ENCODE results near the gene SYNE1. TPM values are rescaled to one million over a fixed set of nuclear protein-coding genes. Genes with fewer than 3 reads are reported as not detected.

SYNE1 gene
- total RNA-seq, 1 donor: 101 TPM

DNA sequence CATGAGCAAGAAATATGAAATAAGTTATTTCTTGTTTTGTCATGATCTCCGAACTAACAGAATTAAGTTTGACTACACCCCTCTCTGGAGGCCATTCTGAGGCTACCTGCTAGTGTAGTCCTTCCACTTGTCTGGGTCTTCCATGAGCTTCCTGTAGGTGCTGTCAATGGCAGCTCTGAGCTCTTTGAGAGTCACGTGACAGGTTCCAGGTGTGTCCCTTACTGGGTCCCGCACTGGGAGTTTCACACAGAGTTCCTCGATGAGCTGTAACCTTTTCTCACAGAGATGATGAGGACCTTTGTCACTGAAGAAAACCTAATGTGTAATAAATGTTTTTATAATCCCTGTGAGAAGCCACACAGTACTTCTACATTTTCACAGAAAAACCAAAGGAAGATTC, 186.6 kb downstream of the SYNE1 start:
- TF ChIP-seq, protein P1, sequence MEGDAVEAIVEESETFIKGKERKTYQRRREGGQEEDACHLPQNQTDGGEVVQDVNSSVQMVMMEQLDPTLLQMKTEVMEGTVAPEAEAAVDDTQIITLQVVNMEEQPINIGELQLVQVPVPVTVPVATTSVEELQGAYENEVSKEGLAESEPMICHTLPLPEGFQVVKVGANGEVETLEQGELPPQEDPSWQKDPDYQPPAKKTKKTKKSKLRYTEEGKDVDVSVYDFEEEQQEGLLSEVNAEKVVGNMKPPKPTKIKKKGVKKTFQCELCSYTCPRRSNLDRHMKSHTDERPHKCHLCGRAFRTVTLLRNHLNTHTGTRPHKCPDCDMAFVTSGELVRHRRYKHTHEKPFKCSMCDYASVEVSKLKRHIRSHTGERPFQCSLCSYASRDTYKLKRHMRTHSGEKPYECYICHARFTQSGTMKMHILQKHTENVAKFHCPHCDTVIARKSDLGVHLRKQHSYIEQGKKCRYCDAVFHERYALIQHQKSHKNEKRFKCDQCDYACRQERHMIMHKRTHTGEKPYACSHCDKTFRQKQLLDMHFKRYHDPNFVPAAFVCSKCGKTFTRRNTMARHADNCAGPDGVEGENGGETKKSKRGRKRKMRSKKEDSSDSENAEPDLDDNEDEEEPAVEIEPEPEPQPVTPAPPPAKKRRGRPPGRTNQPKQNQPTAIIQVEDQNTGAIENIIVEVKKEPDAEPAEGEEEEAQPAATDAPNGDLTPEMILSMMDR (IDR thresholded peaks at IDR 0.05; ENCODE audit: insufficient read depth, low read depth, low read length): no peak
- no peak for DNase-seq (ENCODE audit: low read depth)
- no peak overlapping the region for H3K4me3 ChIP-seq (ENCODE audit: low read depth, low read length)

DNA sequence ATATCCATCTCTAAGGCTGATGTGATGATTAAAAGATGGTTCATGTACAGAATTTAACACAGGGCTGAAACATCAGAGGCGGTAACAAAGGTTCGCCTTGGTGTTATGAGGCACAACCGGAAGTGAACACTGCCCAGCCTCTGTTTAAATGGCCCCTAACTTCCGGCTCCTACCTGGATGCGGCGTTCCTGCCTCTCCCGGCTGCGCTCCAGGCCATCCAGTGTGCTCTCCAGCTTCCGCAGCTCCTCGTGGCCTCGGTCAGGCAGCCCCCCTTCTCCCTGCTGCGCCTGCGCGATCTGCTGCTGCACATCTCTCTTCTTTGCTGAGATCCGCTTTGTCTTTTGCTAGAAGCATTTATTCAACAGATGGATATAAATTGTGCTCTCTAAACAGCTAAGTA, 195.3 kb downstream of the SYNE1 start:
- H3K4me3 ChIP-seq (ENCODE audit: low read depth, low read length): no peak overlapping the region
- TF ChIP-seq, protein P1 (IDR thresholded peaks at IDR 0.05; ENCODE audit: insufficient read depth, low read depth, low read length): no peak
- no peak for DNase-seq (ENCODE audit: low read depth)

DNA sequence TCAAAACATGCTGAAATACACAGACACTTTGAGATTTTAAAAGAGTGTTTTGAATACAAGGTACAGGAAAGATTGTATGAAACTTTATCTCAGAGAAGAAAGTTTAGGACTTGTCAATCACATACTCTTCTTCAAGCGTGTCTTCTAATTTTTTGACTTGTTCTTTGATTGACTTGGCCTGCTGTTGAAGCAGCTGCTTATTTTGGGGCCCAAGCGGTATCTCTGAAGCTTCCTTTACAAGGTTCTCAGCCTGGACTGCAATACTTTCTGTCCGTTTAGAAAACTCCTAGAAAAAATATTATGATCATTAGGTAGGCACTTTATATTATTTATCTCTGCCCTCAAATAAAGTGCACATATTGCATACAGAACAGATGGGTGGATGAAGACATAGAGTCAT, 201.3 kb downstream of the SYNE1 start:
- TF ChIP-seq, protein P1 (IDR thresholded peaks at IDR 0.05; ENCODE audit: insufficient read depth, low read depth, low read length): no peak
- H3K4me3 ChIP-seq (ENCODE audit: low read depth, low read length): no peak overlapping the region
- DNase-seq (ENCODE audit: low read depth): no peak

DNA sequence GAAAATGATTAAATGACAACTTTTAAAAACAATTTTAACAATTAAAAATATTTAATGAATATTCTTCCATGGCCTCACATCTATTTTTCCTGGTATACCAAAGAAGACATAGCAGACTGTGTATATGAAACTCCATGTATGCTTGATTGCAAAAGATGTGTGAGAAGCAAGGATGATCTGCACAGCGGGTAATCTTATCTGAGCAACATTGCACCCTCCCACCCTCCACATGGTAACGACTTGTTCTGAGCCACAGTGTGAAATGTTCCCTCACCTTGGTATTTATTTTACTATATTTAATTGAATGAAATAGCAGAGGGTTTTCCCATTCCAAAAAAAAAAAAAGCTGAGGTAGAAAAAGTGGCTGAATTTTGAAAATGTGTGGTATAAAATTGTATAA, 204.4 kb downstream of the SYNE1 start:
- DNase-seq (ENCODE audit: low read depth): no peak
- TF ChIP-seq, protein P1 (IDR thresholded peaks at IDR 0.05; ENCODE audit: insufficient read depth, low read depth, low read length): no peak
- H3K4me3 ChIP-seq (ENCODE audit: low read depth, low read length): no peak overlapping the region

DNA sequence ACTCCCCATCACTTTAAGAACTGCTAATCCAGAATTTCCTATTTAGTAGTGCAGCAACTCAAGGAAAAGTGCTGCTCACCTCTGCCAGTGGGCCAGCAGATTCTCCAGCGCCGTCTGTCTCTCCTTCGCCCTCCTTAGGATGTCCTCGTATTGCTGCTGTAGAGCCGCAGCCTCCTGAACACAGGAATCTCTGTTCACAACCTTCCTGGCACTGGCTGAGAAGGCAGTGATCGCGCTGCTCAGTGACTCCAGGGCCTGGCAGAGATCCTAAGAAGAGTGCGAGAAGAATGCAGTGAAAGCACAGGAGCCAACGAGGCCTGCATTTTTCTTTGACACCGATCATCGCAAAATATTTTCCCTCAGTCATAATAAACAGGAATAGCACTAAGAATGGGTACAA, 209.0 kb downstream of the SYNE1 start:
- DNase-seq (ENCODE audit: low read depth): no peak
- TF ChIP-seq, protein P1 (IDR thresholded peaks at IDR 0.05; ENCODE audit: insufficient read depth, low read depth, low read length): no peak

DNA sequence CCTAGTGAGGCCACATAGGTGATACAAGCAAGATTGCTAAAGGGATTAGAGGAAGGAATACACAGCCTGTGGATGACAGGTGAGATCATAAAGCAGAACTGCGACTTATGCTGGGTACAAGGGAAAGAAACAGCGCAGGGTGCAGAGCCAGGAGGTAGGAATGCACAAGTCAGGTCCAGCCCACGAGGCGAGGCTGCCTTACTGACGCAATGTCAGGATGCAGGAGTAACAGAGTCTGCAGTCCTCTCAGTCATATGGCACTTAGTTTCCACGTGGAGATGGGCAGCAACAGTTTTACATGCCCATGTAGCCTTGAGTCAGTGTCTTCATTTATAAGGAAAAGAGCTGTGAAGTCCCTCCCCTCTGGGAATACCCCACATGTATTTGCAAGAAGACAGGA, 210.9 kb downstream of the SYNE1 start:
- DNase-seq (ENCODE audit: low read depth): no peak
- H3K4me3 ChIP-seq (ENCODE audit: low read depth, low read length): no peak overlapping the region
- TF ChIP-seq, protein P1 (IDR thresholded peaks at IDR 0.05; ENCODE audit: insufficient read depth, low read depth, low read length): no peak

More for the DNA sequence above, 209.0 kb downstream of the SYNE1 start:
- no peak overlapping the region for H3K4me3 ChIP-seq (ENCODE audit: low read depth, low read length)

All from fibroblast of villous mesenchyme (primary cell).